Suppressor macrophage treated with lipopolysaccharide for 1 hour (primary cell): ENCODE data around the gene FRMD5.
"Not testable (repeated sequence)": the region's sequence is repeated elsewhere in the genome, so short reads cannot be mapped to it uniquely, and the experiment has no call there.

ENCODE experiments used
- DNase-seq, 3 donors: peaks; one replicate each; pipeline ENCODE4 v3.0.0-alpha.2; 2020 to 2022

Gene FRMD5

DNA sequence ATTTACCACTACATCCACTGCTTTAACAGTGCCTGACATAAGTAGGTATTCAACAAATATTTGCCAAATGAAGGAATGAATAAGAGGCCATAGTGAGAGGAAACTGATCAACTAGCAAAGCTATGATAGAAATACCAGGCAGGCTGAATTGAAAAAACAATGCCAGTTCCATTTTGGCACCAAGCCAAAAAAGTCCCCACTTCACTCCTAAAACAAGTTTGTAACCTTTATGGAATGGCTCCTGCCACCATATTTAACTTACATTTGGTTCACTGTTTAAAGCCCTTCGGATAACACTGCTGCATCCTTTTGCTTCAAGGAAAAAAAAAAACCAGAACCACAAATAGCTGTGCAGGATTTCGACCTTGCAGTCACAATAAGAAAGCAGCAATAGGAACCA is 166.1 kb downstream of the FRMD5 start:
- no peak for DNase-seq

DNA sequence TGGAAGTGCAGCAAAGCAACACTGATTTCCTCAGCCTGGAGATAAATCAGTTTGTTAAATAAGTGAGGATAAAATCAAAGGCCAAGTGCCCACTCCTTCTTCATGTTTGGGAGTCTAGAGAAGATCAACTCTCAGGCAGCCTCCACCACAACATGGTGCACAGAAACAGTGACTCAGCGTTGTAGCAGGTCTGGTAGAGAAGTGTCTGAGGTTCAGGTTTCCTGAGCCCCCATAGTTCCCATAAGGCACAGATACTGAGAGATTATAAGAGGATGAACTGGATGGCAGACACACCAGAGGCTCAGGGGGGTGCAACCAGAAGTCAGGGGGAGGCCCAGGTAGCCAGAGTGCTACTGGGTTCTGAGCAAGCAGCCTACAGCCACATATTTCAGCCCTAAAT is 166.7 kb downstream of the FRMD5 start:
- no peak for DNase-seq

DNA sequence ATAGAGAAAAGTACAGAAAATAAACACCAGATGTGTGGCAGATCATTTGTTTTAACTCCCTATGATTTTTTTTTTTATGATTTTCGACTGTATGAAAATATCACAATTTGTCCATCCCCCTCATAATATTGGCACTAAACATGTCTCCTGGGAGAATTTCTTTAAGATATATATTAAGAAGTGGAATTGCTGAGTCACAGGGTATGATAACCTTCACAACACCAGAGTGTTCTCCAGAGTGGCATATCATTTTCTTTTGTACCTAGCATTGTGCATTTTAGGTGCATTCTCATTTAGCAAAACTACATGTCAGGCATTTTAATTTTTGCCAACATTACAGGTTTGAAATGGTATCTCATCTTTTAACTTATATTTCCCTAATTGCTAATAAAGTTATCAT is 170.9 kb downstream of the FRMD5 start:
- DNase-seq = no peak

DNA sequence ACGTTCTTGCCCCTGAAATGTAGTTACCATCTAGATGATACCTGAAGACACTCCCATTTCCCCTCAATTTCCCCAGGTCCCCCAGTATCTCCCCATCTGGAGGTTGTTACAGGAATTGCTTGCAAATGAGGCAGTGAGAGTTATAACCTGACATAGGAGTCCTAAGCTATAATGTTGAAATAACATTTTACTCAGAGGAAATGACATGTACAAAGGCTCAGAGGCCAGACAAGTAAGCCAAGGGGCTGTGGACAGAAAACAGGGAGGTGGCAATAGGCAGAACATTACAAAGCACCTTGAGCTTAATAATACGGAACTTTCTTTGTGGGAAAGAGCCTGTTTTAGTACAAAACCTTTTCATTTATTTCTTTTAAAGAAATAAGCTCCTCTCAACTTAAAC is 171.9 kb downstream of the FRMD5 start:
- DNase-seq = no peak

DNA sequence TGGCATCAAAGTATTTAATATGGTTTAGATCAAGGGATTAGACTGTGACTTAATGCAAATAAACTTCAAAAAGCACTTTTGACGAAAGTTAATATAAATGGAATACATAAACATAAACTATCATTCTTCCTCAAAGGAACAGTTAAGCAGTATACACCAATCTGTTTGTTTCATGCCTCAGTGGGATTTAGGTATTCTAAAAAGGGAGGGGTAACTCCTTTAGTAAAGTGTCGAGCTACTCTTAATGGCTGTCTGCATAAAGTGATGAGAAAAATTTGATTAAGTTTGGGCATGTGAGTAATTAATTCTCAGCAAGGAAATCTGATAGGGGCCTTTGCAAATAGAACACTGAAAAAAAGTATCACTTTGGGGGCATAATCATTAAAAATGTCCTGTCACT is 176.9 kb downstream of the FRMD5 start:
- no peak for DNase-seq

DNA sequence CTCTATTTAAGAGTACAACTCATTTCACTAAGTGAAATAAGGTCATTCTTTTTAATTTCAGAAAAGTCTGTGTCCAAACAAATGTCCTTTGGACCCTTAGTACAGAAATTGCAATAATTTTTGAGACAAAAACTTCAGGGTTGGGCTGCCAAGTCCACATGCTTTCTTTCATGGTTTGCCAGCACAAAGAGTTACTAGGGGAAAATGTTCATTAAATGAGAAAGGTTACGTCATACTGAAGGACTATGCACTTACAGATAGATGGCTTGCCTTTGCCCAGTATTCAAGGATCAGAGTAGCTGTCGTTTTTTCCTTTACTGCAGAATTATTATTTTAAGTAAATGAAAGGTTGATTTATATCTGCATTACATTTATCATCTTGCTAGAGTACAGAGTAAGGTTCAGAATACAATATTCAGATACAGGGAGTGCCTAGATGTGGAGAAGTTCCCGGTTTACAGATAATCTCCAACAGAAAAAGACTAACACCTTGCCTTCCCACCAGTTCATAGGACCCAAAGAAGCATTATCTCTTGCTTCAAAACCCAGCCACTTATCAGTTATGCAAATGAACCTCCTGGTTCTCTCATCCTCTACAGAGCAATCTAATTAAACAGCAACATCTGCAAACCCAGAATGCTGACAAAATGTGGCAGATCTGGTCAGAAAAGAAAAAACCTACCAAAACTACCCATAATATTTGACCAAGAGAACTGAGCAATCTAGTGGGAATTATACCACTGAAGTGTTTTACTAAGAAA is 179.3 kb downstream of the FRMD5 start:
- no peak for DNase-seq

DNA sequence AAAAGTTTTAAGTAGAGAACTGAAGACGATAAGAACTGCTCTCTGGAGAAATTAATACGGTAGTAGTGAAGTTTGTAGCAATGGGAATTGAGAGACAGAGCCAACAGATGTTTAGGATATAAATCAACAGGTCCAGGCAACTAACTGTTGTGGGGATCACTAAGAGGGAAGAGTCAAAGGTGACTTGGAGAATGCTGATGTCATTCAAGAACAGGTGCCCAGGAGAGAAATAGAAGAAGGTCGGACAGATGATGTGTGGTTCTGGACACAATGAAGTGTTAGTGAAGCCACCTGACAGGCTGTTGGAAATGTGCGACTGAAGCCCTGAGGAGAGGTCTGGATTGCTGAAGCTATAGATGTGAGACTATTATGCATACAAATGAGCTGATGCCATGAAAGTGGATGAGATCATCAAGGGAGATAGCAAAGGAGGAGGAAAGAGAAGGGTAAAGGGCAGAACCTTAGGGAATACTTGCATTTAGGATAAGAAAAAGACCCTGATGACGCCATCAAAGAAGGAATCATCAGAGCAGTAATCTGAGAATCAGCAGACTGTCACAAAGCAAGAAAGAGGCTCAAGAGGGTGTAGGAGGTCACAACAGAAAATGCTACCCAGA is 183.7 kb downstream of the FRMD5 start:
- DNase-seq = no peak

DNA sequence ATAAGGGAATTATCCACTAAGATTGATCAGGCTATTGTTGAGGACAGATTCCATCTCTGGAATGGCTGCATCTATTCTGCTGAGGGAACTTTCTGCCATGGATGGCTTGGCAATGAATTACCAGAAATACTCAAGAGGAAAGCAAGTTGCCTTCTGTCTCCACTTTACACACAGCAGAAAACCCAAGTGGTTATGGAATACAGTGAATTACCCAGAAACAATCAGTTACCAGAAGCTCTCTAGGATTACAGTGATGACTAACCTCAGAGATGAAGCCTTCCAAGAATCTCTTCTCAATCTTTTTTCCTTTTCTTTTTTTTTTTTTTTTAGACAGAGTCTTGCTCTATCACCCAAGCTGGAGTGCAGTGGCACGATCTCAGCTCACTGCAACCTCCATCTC is 185.0 kb downstream of the FRMD5 start:
- DNase-seq = no peak

DNA sequence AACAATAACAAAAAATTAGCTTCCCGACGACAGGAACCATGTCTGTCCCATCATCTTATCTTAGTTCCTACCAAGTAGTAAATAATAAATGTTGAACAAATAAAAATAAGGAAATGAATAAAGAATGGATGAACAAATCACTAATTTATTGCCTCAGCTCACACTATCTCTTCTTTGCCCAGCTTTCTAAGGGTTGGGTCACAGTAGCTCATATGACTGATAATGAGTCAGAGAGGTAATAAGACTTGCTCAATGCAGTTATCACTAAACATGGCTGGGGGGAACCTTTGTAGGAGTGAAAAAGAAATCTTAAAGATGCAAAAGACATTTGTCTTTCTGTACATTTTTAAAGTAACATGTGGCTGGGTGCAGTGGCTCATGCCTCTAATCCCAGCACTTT is 186.0 kb downstream of the FRMD5 start:
- DNase-seq = peak in 1 of 3 donors; percentile 4

DNA sequence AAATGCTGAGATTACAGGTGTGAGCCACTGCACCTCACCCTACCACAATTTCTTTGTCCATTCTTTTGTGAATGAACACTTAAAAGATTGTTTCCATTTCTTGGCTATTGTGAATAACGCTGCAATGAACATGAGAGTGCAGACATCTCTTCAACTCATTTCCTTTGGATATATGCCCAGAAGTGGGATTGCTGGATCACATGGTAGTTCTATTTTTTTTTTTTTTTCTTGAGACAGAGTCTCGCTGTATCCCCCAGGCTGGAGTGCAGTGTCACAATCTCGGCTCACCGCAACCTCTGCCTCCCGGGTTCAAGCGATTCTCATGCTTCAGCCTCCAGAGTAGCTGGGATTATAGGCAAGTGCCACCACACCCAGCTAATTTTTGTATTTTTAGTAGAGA is 194.8 kb downstream of the FRMD5 start:
- DNase-seq = not testable (repeated sequence)

DNA sequence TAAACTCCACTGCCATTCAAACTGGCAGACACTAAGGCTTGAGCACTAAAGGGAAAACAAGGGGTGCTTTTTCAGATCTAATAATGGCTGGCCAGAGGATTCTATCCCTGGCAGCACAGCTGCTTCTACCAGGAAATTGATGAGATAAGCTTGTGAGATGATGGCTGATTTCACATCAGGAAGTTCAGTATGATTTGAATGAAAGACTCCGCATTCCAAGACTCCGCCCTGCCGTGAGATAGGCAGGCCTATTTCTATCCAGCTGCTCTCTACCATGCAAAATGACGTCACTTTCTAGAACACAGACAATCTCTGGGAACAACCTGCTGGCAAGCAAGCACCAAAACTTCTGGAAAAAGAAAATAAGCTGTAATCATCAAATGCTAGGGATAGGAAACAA is 196.5 kb downstream of the FRMD5 start:
- DNase-seq = no peak

DNA sequence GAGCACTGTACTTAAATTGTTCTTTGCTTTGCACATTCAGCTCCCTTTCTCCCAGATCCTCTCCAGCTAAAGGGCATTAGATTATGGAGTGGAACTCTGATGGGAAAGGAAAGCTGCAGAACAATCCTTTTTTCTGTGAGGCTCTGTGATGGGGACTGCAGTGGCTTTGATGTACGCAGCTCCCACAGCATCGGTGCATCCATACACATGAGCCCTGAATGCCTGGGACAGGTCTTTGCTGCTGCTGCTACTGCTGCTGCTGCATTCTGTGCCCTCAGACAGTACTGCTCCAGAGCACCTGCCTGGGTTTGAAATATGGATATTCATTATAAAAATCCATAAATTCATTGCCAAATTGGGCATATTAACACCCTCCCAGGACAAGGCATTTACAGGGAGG is 203.9 kb downstream of the FRMD5 start:
- no peak for DNase-seq

DNA sequence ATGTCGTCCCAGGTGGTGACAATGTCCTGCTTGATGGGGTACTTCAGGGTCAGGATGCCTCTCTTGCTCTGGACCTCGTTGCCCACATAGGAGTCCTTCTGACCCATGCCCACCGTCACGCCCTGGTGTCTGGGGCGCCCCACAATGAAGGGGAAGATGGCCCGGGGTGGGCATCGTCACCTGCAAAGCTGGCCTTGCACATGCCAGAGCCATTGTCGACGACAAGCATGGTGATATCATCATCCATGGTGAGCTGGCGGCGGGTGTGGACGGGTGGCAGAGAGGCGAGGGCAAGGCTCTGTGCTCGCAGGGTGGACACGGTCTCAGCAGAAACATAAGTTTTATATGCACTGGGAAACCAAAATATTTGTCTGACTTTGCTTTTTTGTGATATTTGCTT is 205.1 kb downstream of the FRMD5 start:
- DNase-seq = no peak

DNA sequence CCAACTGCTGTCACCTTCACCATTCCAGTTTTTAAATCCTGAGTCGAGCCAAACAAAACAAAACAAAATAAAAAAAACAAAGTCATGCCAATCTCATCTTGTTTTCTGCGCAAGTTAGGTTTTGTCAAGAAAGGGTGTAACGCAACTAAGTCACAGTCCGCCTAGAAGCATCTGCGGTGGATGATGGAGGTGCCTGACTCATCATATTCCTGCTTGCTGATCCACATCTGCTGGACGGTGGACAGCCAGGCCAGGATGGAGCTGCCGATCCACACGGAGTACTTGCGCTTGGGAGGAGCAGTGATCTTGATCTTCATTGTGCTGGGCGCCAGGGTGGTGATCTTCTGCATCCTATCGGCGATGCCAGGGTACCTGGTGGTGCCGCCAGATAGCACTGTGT is 206.2 kb downstream of the FRMD5 start:
- DNase-seq = no peak

DNA sequence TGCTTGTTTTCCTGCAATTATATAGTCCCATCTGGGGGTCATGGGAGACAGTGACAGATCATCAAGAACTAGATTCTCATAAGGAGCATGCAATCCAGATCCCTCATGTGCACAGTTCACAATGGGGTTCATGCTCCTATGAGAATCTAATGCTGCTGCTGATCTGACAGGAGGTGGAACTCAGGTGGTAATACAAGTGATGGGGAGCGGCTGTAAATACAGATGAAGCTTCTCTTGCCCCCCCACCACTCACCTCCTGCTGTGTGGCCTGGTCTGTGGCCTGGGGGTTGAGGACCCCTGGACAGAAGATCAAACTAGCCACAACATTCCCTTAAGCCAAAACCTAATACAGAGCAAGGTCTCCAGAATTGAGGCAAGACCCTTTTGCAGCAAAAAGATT is 207.1 kb downstream of the FRMD5 start:
- no peak for DNase-seq

DNA sequence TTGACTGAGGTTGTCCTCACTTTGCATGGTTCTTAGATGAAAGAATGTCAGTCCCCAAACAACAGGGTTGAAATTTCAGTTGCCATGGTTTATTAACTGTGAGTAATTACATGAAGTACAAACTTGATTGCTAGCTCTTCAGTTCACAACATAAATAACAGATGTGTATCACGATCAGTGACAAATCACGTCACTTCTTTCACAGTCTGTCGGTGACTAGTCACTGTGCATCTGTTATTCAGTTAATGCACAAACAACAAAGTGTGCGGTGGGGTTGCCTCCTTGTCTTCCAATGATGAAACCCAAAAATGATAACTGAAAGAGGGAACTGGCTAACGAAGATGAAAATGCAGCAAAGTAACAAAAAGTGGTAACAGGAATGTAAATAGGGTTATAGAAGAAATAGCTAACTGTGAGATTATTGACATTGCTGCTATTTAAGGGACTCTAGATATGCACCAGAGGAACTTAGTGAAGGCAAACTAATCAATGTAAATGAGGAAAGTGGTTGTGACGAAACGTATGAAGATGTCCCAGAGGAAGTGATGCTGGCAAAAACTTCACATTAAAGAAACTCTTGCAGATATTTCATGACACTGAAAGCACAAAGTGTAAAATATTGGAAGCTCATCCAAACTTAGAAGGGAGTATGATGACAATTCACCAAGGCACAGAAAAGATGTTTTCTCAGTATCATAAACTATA is 208.9 kb downstream of the FRMD5 start:
- DNase-seq = no peak

DNA sequence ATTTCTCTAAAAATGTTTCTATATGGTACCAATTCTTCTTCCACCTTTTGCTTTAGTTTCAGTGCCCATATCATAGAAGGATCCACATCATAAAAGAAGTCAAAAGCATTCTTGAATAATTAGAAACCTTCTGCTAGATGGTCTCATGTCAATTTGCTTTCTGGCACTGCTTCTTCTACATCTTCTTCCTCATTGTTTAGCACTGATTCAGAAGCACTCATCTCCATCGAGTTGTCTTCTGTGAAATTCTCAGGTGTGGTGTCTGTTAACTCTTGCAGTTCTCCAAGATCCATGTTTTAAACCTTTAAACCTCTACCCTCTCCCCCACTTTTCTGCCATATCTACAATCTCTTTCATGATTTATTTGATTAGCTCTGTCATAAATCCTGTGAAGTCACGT is 213.5 kb downstream of the FRMD5 start:
- DNase-seq = no peak

DNA sequence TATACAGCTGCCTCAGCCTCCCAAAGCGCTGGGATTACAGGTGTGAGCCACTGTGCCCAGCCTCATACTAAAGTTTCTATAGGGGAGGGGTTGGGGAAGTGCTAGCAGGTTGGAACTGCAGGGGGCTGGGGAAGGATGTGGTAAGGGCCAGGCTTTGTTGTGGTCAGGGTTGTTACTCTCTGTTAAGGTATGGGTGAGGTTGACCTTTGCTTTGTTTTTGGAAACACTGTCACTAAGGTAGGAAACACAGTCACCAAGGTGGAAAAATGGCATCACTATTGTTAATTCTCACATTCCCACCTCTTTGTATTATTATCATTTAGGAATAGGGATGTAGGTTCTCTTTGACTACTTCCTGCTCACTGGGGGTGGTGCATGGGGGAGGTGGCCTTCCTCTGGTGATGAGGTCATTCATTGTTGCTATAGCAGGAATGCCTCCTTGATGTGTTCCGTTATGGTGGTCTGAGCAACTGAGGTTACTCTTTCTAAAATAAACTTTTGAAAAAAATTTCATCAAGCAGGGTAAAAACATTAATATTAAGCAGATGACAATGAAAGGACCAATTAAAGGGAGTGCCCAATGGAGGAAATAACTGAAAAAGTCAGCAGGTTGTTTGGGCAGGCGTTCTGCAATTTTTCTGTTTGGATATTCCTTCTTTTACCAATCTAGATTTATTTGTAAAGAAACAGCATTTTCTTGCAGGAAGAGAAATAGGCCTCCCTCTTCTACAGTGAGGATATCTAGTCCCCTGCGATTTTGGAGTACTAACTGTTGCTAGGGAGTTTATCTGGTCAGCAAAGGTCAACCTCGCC is 217.8 kb downstream of the FRMD5 start:
- no peak for DNase-seq

DNA sequence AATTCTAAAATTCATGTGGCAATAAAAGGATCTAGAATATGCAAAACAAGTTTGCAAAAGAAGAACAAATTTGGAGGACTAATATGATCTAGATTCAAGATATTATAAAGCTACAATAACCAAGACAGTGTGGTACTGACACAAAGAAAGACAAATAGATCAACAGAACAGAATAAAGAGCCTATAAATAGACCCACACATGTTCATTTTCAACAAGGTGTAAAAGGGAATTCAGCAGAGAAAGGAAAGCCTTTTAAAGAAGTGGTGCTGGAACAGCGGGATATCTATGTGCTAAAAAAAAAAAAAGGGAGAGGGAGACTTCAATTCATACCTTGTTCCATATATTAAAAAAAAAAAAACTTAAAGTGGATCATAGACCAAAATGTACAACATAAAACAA is 219.3 kb downstream of the FRMD5 start:
- no peak for DNase-seq

DNA sequence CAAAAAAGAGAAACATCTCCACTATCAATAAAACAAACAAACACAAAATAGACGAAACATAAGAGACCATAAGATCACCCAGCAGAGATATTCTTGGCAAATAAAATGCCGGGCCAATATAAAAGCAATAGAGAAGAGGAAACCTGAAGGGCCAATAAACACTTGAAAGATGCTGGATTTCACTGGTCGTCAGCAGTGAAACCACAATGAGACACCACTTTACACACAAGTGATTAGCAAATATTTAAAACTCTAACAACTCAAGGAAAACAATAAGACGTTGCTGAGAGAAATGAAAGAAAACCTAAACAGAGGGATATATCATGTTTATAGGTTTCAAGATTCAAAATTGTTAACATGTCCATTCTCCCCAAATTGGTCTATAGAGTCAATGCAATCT is 219.7 kb downstream of the FRMD5 start:
- no peak for DNase-seq

DNA sequence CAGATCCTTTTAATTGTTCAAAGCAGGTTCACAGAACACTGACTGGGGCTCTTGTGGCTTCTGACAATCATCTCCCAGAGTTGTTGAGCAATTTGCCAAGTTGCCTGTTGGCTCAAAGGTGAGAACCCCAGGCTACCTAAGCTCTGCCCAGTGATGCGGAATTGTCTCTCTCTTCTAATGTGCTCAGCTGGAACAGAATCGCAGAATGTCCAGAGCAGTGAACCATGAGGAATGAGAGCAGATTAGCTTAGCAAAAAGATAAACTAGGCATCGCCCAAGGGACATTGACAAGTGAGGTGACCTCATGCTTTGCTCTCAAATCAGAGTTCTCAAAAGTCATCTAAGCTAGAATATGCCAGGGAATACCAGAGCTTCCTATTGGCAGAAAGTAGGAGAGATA is 220.2 kb downstream of the FRMD5 start:
- no peak for DNase-seq

DNA sequence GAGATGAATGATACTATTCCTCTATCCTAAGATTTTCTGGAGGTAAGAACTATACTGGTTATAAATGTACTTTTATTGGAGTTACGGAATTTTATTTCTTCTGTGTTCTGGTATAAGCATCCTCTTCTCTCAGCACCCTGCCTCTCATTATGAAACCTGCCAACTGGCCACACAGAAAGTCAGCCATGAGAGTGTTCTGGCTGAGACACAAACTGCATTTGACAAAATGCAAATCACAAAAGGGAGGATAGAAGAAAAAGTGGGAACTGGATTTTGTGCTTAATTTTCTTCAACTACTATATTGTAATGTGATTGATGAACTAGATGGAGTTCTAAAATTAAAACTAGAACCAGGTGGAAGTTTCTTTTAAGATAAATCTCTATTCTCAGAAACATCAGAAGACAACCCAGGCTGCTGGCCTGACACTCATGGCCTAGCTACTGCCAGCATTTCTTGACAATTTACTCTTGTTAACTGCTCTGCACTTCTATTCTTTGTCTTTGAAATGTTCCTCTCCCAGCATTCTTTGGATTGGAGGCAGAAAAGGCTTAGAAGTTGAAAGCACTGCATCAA is 225.2 kb downstream of the FRMD5 start:
- DNase-seq = no peak

DNA sequence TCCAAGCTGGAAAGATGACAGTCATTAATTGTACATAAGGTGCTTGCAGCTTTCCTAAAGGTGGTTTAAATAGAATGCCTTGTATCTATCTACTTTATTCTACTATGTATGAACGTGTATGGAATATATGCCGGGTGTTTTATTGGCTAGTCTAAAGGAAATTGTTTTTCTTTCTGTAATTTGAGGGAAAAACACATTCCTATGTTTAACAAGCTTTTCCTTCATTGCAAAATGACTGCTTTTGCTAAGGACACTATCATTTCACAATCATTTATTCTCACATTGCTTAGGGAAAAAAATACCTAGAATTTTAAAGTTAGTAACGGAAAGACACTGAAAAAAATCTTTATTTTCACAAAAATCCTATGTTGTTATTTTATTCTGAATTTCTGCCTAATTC is 226.5 kb downstream of the FRMD5 start:
- DNase-seq = no peak
